Endodermal cell (in vitro differentiated cells): ENCODE data around the gene CACNA1E. TPM values are rescaled to one million over a fixed set of nuclear protein-coding genes. Genes with fewer than 3 reads are reported as not detected.

Experiments
- DNase-seq: peaks from one replicate; pipeline ENCODE4 v3.0.0-alpha.2; 2017
- H3K27ac ChIP-seq: 2 replicates; pipeline ENCODE4 v1.5.1; 2013; ENCODE audit warnings: mild to moderate bottlenecking, low read depth, low read length, moderate library complexity
- H3K27me3 ChIP-seq: 2 replicates; pipeline ENCODE4 v1.6.1; 2013; ENCODE audit warnings: mild to moderate bottlenecking, low read length, moderate library complexity; ENCODE audit not compliant: insufficient read depth, control insufficient read depth, poor library complexity, severe bottlenecking
- H3K36me3 ChIP-seq: 2 replicates; pipeline ENCODE4 v1.7.0; 2013; ENCODE audit warnings: mild to moderate bottlenecking, low read length, moderate library complexity; ENCODE audit not compliant: control insufficient read depth, insufficient read depth
- H3K4me1 ChIP-seq: one replicate; pipeline ENCODE4 v1.7.0; 2013; ENCODE audit warnings: low read length; ENCODE audit not compliant: control insufficient read depth, insufficient read depth
- H3K4me3 ChIP-seq: 2 replicates; pipeline ENCODE4 v1.5.1; 2013; ENCODE audit warnings: mild to moderate bottlenecking, low read length, moderate library complexity
- H3K9ac ChIP-seq: 2 replicates; pipeline ENCODE4 v1.6.1; 2013; ENCODE audit warnings: mild to moderate bottlenecking, low read length, moderate library complexity; ENCODE audit not compliant: poor library complexity, severe bottlenecking; ENCODE audit errors: extremely low read depth
- H3K9me3 ChIP-seq: 2 replicates; pipeline ENCODE4 v1.6.1; 2013; ENCODE audit warnings: mild to moderate bottlenecking, low read length, moderate library complexity; ENCODE audit not compliant: control insufficient read depth
- H3K27ac Mint-ChIP-seq: 2 replicates; pipeline ENCODE4 v1.8.0; 2020; ENCODE audit warnings: mixed read lengths
- H3K27me3 Mint-ChIP-seq: 2 replicates; pipeline ENCODE4 v1.8.0; 2021; ENCODE audit warnings: mild to moderate bottlenecking, mixed read lengths; ENCODE audit not compliant: insufficient read depth
- H3K36me3 Mint-ChIP-seq: 2 replicates; pipeline ENCODE4 v1.8.0; 2020; ENCODE audit warnings: low read depth, mixed read lengths
- H3K4me1 Mint-ChIP-seq: 2 replicates; pipeline ENCODE4 v1.8.0; 2020; ENCODE audit warnings: mixed read lengths
- H3K4me3 Mint-ChIP-seq: 2 replicates; pipeline ENCODE4 v1.8.0; 2020; ENCODE audit warnings: mild to moderate bottlenecking, moderate library complexity, mixed read lengths
- H3K9me3 Mint-ChIP-seq: 2 replicates; pipeline ENCODE4 v1.8.0; 2020; ENCODE audit warnings: mild to moderate bottlenecking, mixed read lengths
- whole genome bisulfite sequencing, 2 experiments: methylation state at CpG; one replicate each; pipeline versions ENCODE4 v1.1.5 to v1.1.7; 2013; ENCODE audit warnings: missing lambda C conversion rate in 2 of 2, mixed read lengths in 1 of 2; ENCODE audit not compliant: insufficient coverage in 1 of 2, insufficient read length in 1 of 2; 5-methylcytosine and 5-hydroxymethylcytosine counted together
- total RNA-seq, 2 donors: library from RNA; stranded (reverse); fragmentation: NEBNext Ultra II Directional in 1 of 2; extraction: Animal tissue kit (Norgen Biotek cat#: 25700) in 1 of 2; gene quantifications; 2 replicates in 1 of 2; 3 replicates in 1 of 2; pipeline ENCODE4 v1.2.1, GENCODE V29; 2021
- TF ChIP-seq, protein P1 (sequence below): fragments of 200-600 bp; sonication (generic); conservative IDR thresholded peaks from 2 replicates; pipeline ENCODE4 v1.5.0; 2021; ENCODE audit warnings: antibody characterized with exemption, mild to moderate bottlenecking

CACNA1E gene
- total RNA-seq, 2 donors from 2014 or later, result 4.7 to 5.8 TPM

DNA sequence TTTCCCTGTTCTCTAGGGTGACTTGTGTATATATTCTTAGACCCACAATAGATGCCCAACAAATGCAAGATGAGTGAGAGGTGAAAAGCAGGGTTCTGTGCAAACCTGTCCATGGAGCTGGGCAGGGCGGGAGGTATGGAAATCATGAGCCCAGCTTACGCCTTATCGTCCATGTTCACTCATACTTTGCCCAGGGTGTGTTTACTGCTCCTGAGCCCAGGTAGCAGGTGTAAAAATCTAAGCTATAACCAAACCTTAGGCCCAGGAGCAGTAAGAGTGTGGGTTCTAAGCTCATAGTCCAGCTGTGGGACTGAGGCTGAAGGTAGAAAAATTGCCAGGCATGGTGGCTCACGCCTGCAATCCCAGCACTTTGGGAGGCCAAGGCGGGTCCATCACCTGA is 48.1 kb downstream of the CACNA1E start:
- H3K27me3 ChIP-seq, result no peaks in the 10 kb centered on the region
- Mint-ChIP-seq H3K4me1 (no peaks in the 10 kb centered on the region), H3K36me3 (peaks cover 8% of the 10 kb centered on the region), H3K27ac (no peak overlapping the region), H3K27me3 (peaks cover 1% of the 10 kb centered on the region), H3K9me3 (peaks cover 26% of the 10 kb centered on the region), H3K4me3 (no peak overlapping the region)
- no peak overlapping the region for H3K27ac ChIP-seq
- WGBS, 2 experiments, result 90 to 97% methylated on average over 5 of the region's 5 CpGs
- H3K4me3 ChIP-seq, result no peak overlapping the region
- no peak overlapping the region for H3K9ac ChIP-seq
- peaks cover 16% of the 10 kb centered on the region for H3K9me3 ChIP-seq
- peaks cover 3% of the 10 kb centered on the region for H3K36me3 ChIP-seq
- no peaks in the 10 kb centered on the region for H3K4me1 ChIP-seq
- no peak for DNase-seq
- TF ChIP-seq, protein P1, sequence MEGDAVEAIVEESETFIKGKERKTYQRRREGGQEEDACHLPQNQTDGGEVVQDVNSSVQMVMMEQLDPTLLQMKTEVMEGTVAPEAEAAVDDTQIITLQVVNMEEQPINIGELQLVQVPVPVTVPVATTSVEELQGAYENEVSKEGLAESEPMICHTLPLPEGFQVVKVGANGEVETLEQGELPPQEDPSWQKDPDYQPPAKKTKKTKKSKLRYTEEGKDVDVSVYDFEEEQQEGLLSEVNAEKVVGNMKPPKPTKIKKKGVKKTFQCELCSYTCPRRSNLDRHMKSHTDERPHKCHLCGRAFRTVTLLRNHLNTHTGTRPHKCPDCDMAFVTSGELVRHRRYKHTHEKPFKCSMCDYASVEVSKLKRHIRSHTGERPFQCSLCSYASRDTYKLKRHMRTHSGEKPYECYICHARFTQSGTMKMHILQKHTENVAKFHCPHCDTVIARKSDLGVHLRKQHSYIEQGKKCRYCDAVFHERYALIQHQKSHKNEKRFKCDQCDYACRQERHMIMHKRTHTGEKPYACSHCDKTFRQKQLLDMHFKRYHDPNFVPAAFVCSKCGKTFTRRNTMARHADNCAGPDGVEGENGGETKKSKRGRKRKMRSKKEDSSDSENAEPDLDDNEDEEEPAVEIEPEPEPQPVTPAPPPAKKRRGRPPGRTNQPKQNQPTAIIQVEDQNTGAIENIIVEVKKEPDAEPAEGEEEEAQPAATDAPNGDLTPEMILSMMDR, result no peak

DNA sequence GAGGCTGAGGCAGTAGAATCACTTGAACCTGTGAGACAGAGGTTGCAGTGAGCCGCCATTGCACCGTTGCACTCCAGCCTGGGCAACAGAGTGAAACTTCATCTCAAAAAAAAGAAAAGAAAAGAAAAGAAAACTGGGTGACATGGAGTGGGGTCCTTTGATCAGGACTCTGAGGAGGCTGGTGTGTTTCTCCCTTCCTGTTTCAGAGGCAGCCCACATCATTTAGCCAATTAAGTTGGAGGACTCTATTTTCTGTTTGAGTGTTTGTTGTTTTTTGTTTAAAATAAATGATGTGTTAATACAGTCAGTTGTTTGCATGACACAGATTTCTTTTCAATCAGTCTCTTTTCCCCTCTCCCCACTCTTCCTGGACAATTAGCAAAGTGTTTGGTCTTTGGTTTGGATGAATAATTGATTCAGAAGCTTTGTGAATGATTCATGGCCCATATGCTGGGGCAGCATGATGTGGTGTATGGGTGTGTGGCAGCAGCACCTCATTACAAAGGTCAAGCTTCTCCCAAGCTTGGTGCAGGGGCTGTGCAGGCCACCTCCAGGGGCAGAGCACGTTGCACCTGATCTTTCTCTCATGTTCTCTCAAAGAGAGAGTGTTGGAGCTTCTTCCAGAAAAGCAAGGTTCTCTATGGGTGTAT is 48.8 kb downstream of the CACNA1E start:
- H3K4me1 ChIP-seq, result no peaks in the 10 kb centered on the region
- Mint-ChIP-seq H3K9me3 (peaks cover 26% of the 10 kb centered on the region), H3K4me3 (no peak overlapping the region), H3K36me3 (peaks cover 8% of the 10 kb centered on the region), H3K27me3 (peaks cover 1% of the 10 kb centered on the region), H3K4me1 (no peaks in the 10 kb centered on the region), H3K27ac (no peak overlapping the region)
- peaks cover 3% of the 10 kb centered on the region for H3K27me3 ChIP-seq
- peaks cover 3% of the 10 kb centered on the region for H3K36me3 ChIP-seq
- WGBS, 2 experiments, result 86% methylated on average over 3 of the region's 3 CpGs; no CpG with 5 or more reads in 1 of the 2 experiments
- peaks cover 14% of the 10 kb centered on the region for H3K9me3 ChIP-seq
- no peak overlapping the region for H3K27ac ChIP-seq
- TF ChIP-seq, protein P1, result no peak
- H3K4me3 ChIP-seq, result no peak overlapping the region
- DNase-seq, result no peak
- no peak overlapping the region for H3K9ac ChIP-seq

DNA sequence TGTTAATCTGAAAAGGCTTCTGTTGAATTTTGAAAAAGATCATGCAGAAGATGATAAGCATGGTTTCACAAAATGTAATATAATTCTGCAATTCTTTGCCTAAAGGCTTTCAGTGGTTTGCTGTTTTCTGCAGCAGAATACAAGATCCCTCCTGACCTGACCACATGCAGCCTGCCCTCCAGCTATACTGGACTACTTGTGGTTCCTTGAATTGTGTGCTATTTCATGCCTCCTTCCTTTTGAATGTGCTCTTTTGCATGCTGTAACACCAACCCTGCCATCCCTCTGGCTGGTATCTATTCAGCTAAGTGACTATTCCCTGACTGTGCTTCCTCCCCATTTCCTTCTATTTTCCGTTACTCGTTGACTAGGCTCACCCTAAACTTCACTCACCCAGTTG is 55.5 kb downstream of the CACNA1E start:
- Histone ChIP-seq H3K27ac (no peak overlapping the region), H3K9me3 (no peaks in the 10 kb centered on the region), H3K27me3 (peaks cover 3% of the 10 kb centered on the region), H3K9ac (no peak overlapping the region), H3K4me3 (no peak overlapping the region), H3K36me3 (no peaks in the 10 kb centered on the region), H3K4me1 (no peaks in the 10 kb centered on the region)
- TF ChIP-seq, protein P1, result no peak
- peaks cover 11% of the 10 kb centered on the region for H3K27me3 Mint-ChIP-seq
- no peak overlapping the region for H3K4me3 Mint-ChIP-seq
- no peaks in the 10 kb centered on the region for H3K9me3 Mint-ChIP-seq
- no peaks in the 10 kb centered on the region for H3K4me1 Mint-ChIP-seq
- no peak overlapping the region for H3K27ac Mint-ChIP-seq
- DNase-seq, result no peak
- no peaks in the 10 kb centered on the region for H3K36me3 Mint-ChIP-seq
- WGBS, 2 experiments, result 33 to 36% methylated on average over 2 of the region's 2 CpGs
